ENCODE measurements around the gene RABGAP1L. TPM values are rescaled to one million over a fixed set of nuclear protein-coding genes. Genes with fewer than 3 reads are reported as not detected.

RABGAP1L gene
- 56.7 and 57.4 TPM in 2 replicates for total RNA-seq (2021)
- Bru-seq, nascent RNA: percentile 65 among the genes with signal in this experiment
- percentile 65 among the genes with signal in this experiment for BruChase-seq, experiment 1, labeled RNA remaining after a 2-hour chase
- BruChase-seq, experiment 2, labeled RNA remaining after a 6-hour chase: percentile 55 among the genes with signal in this experiment
- long read RNA-seq, full-length matches to known transcripts: 11 of 33 reads
- long read RNA-seq, partial matches to known transcripts: 2 of 33 reads
- long read RNA-seq, other reads (novel, unspliced or antisense): 20 of 33 reads

- ChIA-PET CTCF (no interaction called here), POLR2A (ENCODE audit: unreplicated experiment) (interaction anchor here (0.5 to 0.7 kb wide), 2 partner anchors 348 to 1105 kb away, joined by 4 to 7 read pairs; no protein-coding TSS in a partner anchor)
- peak within 1 kb of the TSS; percentile 96 for H2AFZ ChIP-seq
- H3K27ac ChIP-seq: peak within 1 kb of the TSS; percentile 18; the same call in 1 of the 2 replicates
- H3K4me1 ChIP-seq (replicated peaks; ENCODE audit: insufficient read depth): peaks cover 17% of the 10 kb centered on the region
- peak within 1 kb of the TSS; percentile 89 for H3K4me2 ChIP-seq
- H3K9me2 ChIP-seq (ENCODE audit: insufficient read depth): no peaks in the 10 kb centered on the region
- H4K20me1 ChIP-seq (ENCODE audit: insufficient read depth): no peaks in the 10 kb centered on the region
- no TSS peak for BruUV-seq (replicated peaks)
- no peaks in the 10 kb centered on the region for H3K27me3 ChIP-seq (ENCODE audit: insufficient read depth, low read depth)
- no peaks in the 10 kb centered on the region for H3K36me3 ChIP-seq (ENCODE audit: low read depth)
- peak within 1 kb of the TSS; percentile 81 for H3K4me3 ChIP-seq
- intact Hi-C loops (cut with micrococcal nuclease; ENCODE audit: unreplicated experiment): loop anchor here (5.0 to 10.0 kb wide), 5 partner anchors 137 to 1105 kb away; partner anchors contain the start of genes GAS5, PRDX6, RC3H1 and SERPINC1
- no peak for TF ChIP-seq EZH2 (IDR thresholded peaks at IDR 0.05; ENCODE audit: low read depth)
- no peak for TF ChIP-seq CTCF (conservative IDR thresholded peaks at IDR 0.05)
- peaks cover 13% of the 10 kb centered on the region for H3F3A ChIP-seq (ENCODE audit: insufficient read depth, low read depth)
- H3K9me3 ChIP-seq (ENCODE audit: insufficient read depth, low read depth): no peaks in the 10 kb centered on the region
- peak; percentile 70 to 92 for DNase-seq
- H3K79me2 ChIP-seq (ENCODE audit: low read depth): 0 out of 2 replicates have a peak, but pooled peaks cover 17% of the 10 kb centered on the region
Measured at GRCh38 chr1:174159252-174160108, at the start of gene RABGAP1L. Gene RABGAP1L (plus strand): TSS chr1:174159520.

GRCh38 chr1:174110053-174110452 lies 49.3 kb upstream of the RABGAP1L start:
- H3K36me3 ChIP-seq (ENCODE audit: low read depth): no peaks in the 10 kb centered on the region
- DNase-seq: no peak
- peaks cover under 1% of the 10 kb centered on the region; the same call in 1 of the 2 replicates for H4K20me1 ChIP-seq (ENCODE audit: insufficient read depth)
- BruUV-seq (replicated peaks): no TSS peak
- no peaks in the 10 kb centered on the region for H3K79me2 ChIP-seq (ENCODE audit: low read depth)
- H3K4me1 ChIP-seq (replicated peaks; ENCODE audit: insufficient read depth): no peaks in the 10 kb centered on the region
- no peak overlapping the region for H3K27ac ChIP-seq
- TF ChIP-seq CTCF (conservative IDR thresholded peaks at IDR 0.05): no peak
- TF ChIP-seq EZH2 (IDR thresholded peaks at IDR 0.05; ENCODE audit: low read depth): no peak
- no peaks in the 10 kb centered on the region for H3F3A ChIP-seq (ENCODE audit: insufficient read depth, low read depth)
- H3K9me3 ChIP-seq (ENCODE audit: insufficient read depth, low read depth): no peaks in the 10 kb centered on the region
- H3K4me3 ChIP-seq: no peak overlapping the region
- no peak overlapping the region for H2AFZ ChIP-seq
- CTCF ChIA-PET: no interaction called here
- intact Hi-C loops (cut with micrococcal nuclease; ENCODE audit: unreplicated experiment): no loop called here
- H3K4me2 ChIP-seq: no peak overlapping the region
- POLR2A ChIA-PET (ENCODE audit: unreplicated experiment): no interaction called here
- H3K27me3 ChIP-seq (ENCODE audit: insufficient read depth, low read depth): no peaks in the 10 kb centered on the region
- no peaks in the 10 kb centered on the region for H3K9me2 ChIP-seq (ENCODE audit: insufficient read depth)

- ChIA-PET POLR2A (ENCODE audit: unreplicated experiment) (no interaction called here), CTCF (interaction anchor here (0.5 kb wide), 1 partner anchor 16 kb away, joined by 3 read pairs; no protein-coding TSS in a partner anchor)
- H3F3A ChIP-seq (ENCODE audit: insufficient read depth, low read depth): peaks cover 10% of the 10 kb centered on the region
- no peaks in the 10 kb centered on the region for H3K79me2 ChIP-seq (ENCODE audit: low read depth)
- TF ChIP-seq EZH2 (IDR thresholded peaks at IDR 0.05; ENCODE audit: low read depth) (no peak), CTCF (conservative IDR thresholded peaks at IDR 0.05) (no peak)
- no peak overlapping the region for H3K27ac ChIP-seq
- H3K27me3 ChIP-seq (ENCODE audit: insufficient read depth, low read depth): no peaks in the 10 kb centered on the region
- H3K4me1 ChIP-seq (replicated peaks; ENCODE audit: insufficient read depth): peaks cover 10% of the 10 kb centered on the region; the same call in 1 of the 2 replicates
- no peaks in the 10 kb centered on the region for H3K9me3 ChIP-seq (ENCODE audit: insufficient read depth, low read depth)
- no peak overlapping the region for H2AFZ ChIP-seq
- DNase-seq: no peak
- no peak overlapping the region for H3K4me2 ChIP-seq
- H4K20me1 ChIP-seq (ENCODE audit: insufficient read depth): peaks cover 3% of the 10 kb centered on the region; the same call in 1 of the 2 replicates
- intact Hi-C loops (cut with micrococcal nuclease; ENCODE audit: unreplicated experiment): no loop called here
- no TSS peak for BruUV-seq (replicated peaks)
- no peak overlapping the region for H3K4me3 ChIP-seq
- H3K9me2 ChIP-seq (ENCODE audit: insufficient read depth): no peaks in the 10 kb centered on the region
- H3K36me3 ChIP-seq (ENCODE audit: low read depth): no peaks in the 10 kb centered on the region
Measured at GRCh38 chr1:174112489-174113162, 46.7 kb upstream of the RABGAP1L start.
